HG03045 (cell line): ENCODE measurements around the gene BPIFA2.

ENCODE experiments used
- ATAC-seq: cut with Tn5 transposase; IDR thresholded peaks from one replicate; pipeline ENCODE4 v1.9.1; 2021; ENCODE audit warnings: mild to moderate bottlenecking, moderate library complexity; ENCODE audit not compliant: unreplicated experiment

BPIFA2 gene

GRCh38 chr20:33192912-33193501 lies 25.0 kb downstream of the BPIFA2 start:
- ATAC-seq: no peak

DNA sequence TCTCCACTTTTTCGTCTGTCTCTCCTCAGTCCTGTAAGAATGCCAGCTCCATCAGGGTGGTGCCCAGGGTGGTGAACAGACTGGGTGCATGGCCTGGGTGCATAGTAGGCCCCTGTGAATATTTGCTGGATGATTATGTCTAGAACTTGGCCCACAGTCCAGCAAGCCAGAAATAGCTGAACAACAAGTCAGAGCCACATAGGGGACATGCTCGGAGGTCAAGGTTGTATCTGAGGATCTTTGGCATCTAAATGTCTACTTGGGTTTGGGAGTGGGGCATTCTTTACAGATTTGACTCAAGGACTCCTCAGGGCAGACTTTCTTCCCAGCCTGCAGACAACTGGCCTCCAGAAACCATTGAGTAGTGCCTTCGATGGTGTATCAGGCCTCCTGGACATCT lies 31.1 kb downstream of the BPIFA2 start:
- no peak for ATAC-seq

DNA sequence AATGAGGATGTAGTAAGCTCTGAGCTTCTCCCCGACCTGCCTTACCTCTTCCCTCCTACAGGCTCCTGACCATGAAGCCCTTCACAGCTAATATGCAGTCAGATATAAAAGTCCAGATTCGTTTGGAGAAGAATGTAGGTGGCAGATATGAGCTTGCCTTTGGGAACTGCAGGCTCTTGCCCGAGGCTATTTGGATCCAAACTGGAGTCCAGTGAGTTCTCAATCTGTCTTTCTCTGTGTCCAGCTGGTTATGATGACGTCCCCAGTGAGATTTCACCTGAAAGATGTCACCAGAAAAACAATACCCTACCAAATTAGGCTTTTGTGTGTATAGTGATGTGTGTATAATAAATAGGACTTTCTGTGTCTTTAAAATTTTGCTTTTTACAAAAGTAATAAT lies 34.5 kb downstream of the BPIFA2 start:
- ATAC-seq: no peak

GRCh38 chr20:33203444-33203843 lies 35.5 kb downstream of the BPIFA2 start:
- ATAC-seq: no peak

GRCh38 chr20:33209789-33210188 lies 41.8 kb downstream of the BPIFA2 start:
- no peak for ATAC-seq

GRCh38 chr20:33210371-33210770 lies 42.4 kb downstream of the BPIFA2 start:
- no peak for ATAC-seq

- ATAC-seq: no peak
These were observed 44.0 kb downstream of the BPIFA2 start for GRCh38 chr20:33211817-33212424.

DNA sequence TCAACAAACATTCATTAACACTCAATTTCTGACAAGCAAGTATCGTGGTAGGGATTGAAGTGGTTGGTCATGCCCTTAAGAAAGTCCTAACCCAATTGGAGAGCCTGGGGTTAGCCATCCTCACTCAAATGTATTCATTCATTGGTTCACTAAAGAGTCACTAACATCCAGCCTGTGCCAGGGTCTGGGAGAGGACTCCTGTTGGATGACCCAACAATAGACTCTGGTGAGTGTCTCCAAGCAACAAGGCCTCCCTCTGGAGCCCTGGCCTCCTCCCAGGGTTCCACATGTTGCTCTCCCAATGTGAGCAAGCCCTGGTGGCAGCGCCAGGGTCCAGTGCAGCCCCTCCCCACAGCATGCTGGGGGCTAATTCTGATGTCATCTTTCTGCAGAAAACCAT lies 49.1 kb downstream of the BPIFA2 start, which contains the start of gene BPIFA3:
Gene BPIFA3, plus strand, starts transcription at position 301 of the 400 bp plus-strand sequence. CDS start 185 bp downstream, outside the sequence.
- ATAC-seq: no peak

DNA sequence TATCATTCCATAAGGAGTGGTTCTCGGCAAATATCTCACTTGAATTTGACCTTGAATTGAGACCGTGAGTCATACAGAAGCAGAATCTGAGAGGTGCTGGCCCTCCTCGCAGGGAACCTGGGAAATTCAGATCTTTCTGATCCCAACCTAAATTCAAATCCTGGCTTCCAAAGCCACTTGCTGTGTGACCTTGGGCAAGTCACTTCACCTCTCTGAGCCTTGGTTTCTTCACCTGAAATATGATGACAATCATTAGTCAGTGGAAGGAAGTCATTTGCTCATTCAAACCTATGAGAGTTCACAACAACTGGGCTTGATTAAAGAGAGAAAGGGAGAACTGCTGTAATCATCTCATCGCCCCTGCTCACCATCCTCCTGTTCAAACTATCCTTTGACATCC lies 56.4 kb downstream of the BPIFA2 start:
- ATAC-seq: no peak

DNA sequence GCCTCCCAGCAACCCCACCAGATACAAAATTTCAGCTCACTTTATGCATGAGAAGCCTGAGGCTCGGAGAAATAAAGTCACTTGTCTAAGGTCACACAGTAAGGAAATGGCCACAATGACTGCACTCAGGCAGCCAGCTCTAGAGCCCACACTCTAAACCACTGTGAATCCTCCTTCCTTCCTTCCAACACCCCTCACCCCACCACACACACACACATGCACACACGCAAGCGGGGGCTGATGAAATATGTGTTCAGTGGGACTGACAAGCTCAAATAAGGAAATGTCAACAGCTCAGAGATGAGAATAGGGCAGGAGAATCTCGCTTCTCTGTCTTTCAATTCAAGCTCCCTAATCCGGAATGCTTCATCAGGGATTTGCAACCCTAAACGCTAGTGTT lies 61.9 kb downstream of the BPIFA2 start:
- ATAC-seq: no peak
